Measurements from ENCODE around the gene RNF26.

DNA sequence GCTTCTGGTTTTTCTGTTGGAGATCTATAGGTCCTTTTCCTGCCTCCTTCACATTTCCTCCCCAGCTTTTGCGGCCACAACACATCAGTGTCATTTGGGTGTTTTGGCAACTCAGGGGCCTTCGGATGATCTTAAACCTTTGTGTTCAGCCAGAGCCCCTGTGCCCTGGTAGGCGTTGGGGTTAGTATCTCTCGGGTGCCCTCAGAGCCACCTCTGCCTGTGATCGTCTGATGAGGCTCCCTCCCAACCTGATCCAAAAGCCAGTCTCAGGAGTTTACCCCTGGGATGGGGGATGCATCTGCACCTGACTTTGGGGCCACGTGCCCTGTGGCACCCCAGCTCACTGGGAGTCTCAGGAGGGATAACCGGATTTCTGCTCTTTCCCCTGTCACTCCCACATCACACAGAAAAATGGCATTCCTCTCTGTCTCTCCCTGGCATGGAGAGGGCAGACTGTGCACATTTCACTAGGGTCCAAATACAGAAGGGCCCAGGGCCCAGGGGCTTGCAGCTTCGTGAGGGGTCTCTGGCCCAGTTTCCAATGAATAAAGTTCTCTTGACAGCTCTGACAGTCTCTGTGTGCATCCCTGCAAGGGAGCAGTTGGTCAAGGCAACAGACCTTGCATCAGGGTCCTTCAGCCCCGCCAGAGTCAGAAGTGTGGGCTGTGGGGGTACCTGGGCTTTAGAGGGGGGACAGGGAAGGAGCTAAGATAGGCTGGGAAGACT, 2.6 kb downstream of the RNF26 start:
- TF ChIP-seq SUZ12 (IDR thresholded peaks at IDR 0.05; ENCODE audit: extremely low read depth, insufficient read depth, insufficient read length) (no peak), YY1 (IDR thresholded peaks at IDR 0.05; ENCODE audit: insufficient read depth, insufficient read length) (no peak)

Measured in NT2/D1 (cell line).